Inflammatory macrophage treated with lipopolysaccharide for 1 hour (primary cell): Measurements from ENCODE around the gene HCFC1.

Experiments used
- DNase-seq, 2 donors: peaks; one replicate each; pipeline ENCODE4 v3.0.0-alpha.2; 2020 to 2022

Gene HCFC1

DNA sequence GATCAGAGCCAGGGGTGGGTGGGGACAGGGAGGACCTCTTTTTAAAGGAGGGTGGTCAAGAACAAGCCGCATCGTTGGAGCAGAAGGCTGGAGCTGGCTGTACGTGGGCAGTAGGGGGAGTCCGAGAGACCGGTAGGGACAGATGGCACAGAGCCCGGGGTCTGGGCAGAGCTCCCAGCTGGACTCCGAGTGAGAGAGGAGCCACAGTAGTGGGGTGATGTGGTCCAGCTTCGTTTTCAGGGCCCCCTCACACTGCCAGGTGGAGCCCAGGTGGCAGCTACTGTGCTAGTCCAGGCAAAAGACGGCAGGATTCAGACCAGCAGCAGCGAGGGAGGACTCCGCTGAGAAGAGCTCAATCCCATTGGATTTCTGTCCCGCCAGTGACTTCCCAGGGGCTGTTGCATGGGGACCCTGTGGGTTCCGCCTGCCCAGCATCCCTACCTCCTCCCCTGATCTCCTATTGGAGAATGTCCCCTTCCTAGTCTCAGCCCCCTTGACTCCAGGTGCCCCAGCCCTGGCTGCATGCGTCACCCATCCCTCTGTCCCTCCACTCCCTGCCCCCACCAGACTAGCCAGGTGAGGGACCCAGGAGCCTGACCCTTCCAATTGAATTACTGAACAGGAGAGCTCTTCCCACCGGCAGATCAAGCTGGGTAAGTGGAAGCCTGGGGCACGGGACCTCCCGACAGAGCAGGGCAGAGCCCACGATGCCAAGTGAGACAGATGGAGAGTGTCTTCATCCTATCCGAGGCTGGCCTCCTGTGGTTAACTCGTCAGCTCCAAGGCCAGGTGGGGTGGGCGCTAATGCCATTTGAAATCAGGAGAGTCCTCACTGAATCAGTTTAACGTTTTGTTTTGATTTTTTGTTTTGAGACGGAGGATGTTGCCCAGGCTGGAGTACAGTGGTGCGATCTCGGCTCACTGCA, 48.4 kb downstream of the HCFC1 start:
- no peak for DNase-seq

DNA sequence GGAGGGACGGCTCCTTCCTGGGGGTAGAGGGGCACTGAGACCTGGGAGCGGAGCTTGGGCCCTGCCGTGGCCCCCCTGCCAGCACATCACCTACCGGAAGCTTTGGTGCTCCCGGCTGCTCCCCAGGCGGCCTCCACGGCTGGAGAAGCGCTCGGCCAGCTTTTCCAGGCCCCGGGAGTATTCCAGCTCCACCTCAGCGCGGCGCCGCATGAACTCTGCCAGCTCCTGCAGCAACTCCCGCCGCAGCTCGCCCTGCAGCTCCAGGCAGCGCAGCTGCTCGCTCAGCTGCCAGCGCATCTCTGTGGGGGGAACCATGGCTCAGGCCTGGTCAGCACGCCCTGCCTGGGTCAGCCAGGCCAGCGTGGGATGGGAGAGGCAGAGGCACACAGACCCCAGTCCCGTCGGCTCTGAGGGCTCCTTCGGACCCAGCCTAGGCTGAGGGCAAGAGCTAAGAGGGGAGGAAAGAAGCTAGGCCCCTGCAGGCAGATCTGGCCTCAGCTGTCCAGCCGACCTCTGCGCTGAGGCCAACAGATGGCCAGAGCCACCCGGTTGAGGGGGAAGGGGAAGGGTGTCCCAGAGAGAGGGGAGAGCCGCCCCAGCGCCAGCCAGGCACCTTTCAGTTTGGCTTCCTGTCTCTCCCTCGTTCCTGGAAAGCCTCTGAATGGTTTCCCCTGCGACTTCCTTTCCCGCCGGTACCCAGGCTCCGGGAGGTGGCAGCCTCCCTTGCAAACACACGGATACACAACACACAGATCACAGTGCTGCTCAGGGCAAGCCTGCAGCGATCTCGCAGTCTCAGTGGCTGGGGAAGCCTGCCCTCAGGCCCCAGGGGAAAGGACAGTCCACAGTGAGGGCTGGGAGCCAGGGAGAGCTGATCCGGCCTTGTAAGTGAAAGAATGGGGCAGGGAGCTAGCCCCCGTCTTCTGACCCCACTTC, 49.8 kb downstream of the HCFC1 start:
- DNase-seq, result no peak

DNA sequence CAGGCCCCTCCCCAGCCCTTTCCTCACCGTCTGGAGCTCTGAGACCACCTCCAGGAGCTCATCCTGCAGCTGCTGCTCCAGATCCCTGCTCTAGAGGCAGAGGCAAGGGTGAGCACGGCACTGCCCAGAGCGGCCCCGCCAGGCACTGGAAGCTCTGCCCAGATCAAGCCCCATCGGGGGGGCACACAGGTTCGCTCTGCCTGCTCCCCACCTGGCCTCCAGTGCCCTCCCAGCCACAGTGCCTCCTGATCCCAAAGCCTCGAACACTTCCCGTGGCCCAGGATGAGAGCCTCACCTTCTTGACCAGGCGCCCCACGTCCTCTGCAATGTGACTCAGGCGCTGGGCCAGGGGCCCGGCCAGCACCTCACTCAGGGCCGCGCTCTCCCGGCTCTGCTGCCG, 50.5 kb downstream of the HCFC1 start:
- no peak for DNase-seq

DNA sequence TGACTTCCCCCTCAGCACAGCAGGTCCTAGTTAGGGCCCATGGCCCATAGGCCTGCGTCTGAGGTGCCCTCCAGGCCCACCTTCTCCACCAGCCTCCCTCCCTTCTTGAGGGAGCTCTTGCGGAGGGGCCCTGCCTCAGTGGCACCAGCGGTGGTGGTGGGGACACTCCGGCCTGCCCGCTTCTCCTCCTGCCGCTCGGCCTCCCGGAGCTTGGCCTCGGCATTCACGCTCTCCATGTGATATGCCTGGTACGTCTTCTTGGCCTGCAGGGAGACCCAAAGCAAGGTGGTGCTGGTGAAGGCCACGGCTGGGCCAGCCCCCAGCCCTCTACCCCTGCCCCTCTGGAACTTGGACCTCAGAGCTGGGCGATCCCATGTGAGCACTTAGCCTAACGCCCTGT, 51.1 kb downstream of the HCFC1 start:
- DNase-seq, result no peak

DNA sequence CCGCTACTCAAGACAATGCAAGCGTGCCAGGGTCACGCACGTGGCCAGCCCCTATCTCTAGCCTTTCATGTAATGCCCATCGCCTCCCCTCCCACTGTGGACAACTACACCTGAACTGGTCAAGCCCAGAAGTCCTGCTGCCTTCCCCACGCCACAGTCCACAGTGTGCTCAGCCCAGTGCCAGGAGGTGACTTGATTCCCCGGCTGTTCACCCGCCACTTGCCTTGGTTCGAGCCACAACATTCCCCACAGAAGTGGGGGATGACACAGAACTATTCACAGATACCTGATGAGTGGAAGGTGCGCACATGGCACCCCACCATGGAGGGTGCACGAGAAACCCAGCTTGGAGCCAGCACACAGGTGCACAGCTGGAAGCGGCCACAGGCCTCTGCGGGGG, 52.3 kb downstream of the HCFC1 start:
- DNase-seq, result no peak

DNA sequence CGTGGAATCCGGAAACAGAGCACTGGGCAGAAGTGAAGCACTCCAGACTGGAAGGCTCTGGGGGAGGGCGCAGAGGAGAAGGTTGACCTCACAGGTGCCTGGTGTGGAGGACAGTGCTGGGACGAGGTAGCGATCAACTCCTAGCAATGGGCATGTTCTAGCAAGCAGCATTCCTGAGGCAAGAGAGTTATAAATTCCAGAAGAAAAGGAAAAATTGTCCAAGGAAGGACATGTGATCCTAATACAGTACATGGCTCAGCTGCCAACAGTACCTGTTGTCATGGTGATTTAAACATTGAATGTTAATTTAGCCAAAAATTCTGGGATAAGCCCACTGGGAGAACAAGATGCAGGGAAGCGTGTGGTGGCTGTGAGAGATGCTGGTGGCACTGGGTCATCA, 53.7 kb downstream of the HCFC1 start:
- no peak for DNase-seq

DNA sequence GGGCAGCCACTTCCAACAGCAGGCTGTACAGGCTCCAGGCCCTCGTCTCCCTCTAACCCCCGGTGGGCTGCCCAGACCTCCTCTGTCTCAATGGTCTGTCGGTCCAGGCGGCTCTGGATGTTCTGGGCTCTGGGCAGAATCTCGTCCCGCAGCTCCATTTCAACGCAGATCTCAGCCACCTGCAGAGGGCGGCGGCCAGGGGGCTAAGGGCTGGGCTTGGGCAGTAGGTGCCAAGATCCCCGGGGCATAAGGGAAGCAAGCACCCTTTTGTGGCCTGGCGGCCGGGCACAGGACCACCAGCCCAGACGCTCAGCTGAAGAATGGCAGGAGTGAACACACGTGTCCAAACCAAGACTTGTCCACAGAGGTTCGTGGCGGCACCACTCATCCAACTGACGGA, 57.9 kb downstream of the HCFC1 start:
- DNase-seq, result no peak

DNA sequence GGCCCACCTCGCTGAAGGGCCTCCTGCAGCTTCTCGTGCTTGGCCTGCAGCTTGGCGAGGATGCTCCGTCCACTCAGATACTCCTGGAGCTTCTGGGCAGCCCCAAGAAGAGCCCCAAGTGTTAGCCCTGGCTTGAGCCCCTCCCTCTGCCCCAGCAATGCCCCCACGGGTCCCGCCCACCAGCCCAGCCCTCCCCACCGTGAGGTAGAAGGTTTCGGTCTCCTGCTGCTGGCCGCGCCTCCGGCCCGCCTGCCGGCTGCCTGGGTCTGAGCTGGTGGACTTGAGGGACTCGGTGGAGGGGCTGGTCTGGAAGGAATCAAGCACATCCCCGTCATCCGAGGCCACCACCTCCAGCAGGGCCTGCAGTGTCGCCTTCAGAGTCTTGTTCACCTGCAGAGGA, 58.4 kb downstream of the HCFC1 start:
- no peak for DNase-seq

DNA sequence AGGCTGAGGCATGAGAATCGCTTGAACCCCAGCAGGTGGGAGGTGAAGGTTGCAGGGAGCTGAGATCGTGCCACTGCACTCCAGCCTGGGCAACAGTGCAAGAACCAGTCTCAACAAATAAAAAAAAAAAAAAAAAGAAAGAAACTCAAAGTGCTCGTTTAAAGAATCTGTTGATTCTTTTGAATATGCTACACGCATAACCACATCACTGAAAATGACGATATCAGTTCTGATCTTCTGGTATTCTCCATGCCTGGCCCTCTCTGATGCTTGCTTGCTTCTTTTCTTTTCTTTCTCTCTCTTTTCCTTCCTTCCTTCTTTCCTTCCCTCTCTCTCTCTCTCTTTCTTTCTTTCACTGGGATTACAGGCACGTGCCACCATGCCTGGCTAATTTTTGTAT, 59.8 kb downstream of the HCFC1 start:
- no peak for DNase-seq

DNA sequence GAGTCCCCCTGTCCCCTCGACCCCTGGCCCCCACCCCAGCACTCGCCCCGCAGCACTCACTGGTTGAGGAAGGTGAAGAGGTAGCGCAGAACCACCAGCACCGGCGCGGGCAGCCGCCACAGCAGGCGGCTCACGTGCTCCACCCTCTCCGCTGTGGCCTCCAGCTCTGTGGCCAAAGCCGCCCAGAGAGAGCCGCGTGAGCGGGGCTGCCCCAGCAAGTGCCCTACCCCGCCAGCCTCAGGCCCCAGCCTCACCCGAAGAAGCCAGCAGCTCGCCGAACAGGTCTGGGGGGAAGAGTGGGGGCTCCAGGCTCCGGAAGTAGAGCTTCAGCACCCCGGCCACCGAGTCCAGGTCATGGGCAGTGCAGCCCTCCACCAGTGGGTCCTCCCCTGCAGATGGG, 61.2 kb downstream of the HCFC1 start:
- DNase-seq, result no peak

DNA sequence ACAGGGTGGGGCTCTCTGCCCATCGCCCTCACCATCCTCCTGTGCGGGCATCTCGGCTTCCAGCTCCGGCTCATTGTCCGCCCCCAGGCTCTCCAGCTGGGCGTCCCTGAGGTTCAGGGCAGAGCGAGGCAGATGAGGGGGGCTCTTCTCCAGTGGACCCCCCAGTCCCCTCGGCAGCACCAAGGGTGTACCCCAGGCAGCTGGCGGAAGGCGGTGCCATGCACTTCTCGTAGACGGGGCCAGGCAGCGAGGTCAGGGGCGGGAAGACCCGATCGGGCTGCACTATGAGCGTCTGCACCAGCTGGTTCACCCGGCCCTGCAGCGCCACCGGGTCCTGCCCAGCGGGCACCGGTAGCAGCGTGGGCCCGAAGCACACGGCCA, 61.6 kb downstream of the HCFC1 start:
- no peak for DNase-seq

DNA sequence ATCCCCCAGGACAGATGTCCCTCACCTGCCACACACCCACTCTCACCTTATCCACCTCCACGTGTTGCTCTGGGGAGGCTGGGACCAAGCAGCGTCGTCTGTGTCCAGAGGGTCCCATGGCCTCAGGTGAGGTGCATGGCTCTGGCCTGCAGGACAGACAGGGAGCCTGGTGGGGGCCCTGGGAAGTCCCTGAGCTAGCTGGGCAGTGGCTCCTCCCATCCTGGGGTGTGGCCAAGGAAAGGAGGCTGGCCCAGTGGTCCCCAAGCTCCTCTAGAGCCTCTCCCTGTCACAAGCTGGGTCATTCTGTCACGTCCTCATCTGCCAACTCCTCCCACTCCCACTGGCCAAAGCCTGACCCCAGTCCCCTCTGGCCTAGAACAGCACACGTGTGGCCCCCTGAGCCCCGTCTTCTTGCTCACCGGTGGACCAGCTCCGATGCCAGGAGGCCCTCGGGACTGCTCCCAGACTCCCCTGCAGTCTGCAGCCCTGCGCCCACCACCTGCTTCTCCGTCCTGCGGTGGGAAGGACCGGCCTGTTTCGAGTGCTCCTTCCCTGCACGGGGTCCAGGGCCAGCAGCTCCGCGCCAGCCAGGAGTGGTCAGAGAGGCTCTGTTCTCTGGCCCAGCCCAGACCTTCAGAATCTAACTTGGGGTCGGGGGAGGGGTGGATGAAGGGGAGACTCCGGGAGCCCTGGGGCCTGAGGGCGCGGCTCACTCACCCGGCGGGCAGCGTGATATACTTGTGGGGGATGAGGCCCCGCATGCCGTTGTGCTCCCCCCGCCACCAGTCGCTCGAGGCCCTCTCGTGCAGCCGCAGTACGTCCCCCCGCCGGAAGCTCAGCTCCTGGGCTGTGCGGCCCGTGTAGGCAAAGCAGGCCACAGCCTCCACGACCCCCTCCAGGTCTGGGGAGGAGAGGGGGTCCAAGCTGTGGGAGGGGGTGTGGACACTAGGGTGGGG, 62.3 kb downstream of the HCFC1 start:
- DNase-seq, result no peak

DNA sequence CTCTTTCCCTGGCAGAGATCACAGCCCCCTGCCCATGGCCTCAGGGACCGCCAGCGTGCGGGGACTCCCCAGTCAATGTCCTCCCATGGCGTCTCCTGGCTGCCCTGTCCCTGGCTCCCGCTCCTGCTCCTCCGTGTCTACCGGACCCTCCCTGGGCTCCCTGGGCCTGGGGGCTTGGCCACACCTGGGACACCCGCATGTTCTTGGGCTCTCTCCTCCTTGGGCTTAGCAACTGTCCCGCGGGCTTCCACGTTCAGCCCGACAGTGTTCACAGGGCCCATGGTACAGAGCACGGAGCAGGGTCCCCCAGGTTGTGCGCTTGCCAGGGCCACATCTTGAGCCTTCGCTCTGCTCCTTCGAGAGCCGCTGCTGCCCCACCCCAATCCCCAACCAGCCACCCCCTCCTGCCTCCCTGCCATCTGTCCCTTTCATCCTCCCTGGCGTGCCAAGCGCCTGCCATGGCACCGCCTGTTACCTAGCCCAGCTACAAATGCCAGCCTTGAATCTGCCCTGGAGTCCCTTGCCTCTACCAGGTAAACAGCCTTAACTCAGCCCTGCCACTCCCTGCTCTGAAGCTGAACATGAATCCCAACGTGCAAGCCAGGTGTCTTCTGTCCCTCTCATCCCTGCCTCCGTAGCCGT, 63.3 kb downstream of the HCFC1 start:
- DNase-seq, result no peak

DNA sequence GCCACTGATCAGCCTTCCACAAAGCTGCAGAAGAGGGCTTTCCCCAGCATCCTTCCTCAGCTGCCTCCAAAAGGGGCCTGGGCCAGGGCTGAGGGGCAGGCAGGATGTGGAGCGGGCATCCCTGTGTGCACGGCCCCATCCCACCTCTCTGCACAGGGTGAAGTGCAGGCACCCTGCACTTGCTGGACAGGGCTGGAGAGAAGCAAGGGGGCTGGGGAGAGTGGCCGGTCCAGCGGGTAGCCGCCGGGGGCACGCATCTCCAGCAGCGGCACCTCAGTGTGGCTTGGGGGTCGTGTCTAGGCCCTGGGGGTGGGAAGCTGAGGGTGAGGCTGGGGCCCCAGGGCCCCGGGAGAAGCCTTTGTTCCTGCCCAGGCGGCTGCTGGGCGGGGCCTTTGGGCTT, 64.2 kb downstream of the HCFC1 start:
- DNase-seq, result no peak

DNA sequence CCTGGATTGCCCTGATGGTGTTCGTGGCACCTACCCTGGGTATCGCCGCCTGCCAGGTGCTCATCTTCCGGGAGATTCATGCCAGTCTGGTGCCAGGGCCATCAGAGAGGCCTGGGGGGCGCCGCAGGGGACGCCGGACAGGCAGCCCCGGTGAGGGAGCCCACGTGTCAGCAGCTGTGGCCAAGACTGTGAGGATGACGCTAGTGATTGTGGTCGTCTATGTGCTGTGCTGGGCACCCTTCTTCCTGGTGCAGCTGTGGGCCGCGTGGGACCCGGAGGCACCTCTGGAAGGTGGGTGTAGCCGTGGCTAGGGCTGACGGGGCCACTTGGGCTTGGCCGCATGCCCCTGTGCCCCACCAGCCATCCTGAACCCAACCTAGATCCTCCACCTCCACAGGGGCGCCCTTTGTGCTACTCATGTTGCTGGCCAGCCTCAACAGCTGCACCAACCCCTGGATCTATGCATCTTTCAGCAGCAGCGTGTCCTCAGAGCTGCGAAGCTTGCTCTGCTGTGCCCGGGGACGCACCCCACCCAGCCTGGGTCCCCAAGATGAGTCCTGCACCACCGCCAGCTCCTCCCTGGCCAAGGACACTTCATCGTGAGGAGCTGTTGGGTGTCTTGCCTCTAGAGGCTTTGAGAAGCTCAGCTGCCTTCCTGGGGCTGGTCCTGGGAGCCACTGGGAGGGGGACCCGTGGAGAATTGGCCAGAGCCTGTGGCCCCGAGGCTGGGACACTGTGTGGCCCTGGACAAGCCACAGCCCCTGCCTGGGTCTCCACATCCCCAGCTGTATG, 65.3 kb downstream of the HCFC1 start:
- no peak for DNase-seq

DNA sequence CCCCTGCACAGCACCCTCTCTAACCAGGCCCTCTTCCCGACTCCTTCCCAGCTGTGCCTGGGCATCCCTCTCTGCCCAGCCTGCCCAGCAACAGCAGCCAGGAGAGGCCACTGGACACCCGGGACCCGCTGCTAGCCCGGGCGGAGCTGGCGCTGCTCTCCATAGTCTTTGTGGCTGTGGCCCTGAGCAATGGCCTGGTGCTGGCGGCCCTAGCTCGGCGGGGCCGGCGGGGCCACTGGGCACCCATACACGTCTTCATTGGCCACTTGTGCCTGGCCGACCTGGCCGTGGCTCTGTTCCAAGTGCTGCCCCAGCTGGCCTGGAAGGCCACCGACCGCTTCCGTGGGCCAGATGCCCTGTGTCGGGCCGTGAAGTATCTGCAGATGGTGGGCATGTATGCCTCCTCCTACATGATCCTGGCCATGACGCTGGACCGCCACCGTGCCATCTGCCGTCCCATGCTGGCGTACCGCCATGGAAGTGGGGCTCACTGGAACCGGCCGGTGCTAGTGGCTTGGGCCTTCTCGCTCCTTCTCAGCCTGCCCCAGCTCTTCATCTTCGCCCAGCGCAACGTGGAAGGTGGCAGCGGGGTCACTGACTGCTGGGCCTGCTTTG, 66.0 kb downstream of the HCFC1 start:
- DNase-seq, result no peak

DNA sequence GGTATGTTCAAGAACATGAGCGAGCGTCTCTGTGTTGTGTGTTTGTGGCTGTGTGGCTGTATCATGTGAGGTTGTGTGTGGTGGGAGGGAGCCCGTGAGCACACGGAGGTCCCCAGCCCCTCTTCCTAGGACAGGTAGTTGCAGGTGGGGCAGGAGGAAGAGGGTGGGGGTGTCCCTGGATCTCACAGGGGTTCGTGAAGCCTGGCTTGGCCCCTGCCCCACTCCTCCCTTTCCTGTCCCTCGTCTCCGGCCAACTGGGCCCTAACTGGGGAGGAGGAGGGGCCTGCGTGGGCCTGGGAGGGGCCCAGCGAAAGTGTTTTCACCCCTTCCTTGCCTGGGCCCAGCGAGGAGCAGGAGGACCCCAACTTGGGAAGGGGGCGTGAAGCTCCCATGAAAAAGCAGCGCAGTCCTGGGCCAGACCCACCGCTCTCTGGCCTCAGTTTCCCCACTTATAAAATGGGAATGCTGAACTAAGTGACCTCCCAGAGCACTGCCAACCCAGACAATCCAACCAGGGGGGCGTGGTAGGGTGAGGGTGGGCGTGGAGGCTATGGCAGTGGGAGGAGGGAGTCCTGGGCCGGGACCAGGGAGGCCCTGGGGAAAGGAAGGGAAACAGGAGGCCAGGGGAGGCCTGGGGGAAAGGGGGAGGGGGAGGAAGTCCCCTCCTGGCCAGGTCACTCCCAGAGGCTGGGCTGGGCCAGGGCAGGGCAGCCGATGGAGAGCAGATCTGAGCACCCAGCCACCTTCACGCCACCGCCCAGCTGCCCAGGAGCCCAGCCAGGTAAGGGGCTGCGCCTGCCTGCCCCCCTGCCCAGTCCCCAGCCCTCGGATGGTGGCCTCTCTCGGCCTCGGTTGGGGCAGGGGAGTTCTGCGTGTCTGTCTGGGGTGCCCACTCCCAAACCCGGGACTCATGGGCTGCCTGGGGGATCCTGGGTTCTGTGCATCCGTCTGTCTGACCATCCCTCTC, 67.3 kb downstream of the HCFC1 start, which contains the start of gene AVPR2:
Gene AVPR2 (plus strand): TSS at position 683 of the 967 bp plus-strand sequence. CDS start 473 bp downstream, outside the sequence.
- DNase-seq, result no peak

DNA sequence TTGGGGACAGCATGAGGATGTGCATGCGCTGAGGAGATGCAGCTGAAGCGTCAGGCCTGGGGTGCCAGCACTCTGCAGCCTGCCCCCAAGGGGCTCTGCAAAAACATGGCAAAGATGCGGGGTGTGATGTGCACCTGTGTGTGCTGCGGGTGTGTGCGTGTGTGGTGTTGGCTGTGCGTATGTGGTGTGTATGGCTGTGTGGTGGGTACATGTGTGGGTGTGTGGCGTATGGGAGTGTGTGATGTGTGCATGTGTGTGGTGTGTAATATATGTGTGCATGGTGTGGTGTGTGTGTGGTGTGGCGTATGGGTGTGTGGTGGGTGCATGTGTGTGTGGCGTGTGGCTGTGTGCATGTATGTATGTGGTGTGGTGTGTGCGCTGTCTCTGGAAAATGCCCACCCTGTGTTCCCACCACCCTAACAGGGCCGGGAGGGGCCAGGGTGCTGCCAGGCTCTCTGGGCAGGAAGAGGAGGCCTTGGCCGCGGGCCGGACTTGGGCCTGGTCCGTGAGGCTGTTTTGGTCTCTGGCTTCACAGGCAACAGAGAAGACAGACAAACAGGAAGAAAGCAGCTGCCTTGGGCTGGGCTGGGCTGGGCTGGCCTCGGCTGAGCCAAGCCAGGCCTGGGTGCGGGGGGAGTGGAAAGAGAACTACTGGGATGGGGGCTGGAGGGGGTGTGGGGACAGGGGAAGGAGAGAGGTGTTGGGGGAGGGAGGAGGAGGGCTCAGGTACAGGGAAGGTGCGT, 68.2 kb downstream of the HCFC1 start:
- peak in 1 of 2 donors; percentile 18 for DNase-seq

DNA sequence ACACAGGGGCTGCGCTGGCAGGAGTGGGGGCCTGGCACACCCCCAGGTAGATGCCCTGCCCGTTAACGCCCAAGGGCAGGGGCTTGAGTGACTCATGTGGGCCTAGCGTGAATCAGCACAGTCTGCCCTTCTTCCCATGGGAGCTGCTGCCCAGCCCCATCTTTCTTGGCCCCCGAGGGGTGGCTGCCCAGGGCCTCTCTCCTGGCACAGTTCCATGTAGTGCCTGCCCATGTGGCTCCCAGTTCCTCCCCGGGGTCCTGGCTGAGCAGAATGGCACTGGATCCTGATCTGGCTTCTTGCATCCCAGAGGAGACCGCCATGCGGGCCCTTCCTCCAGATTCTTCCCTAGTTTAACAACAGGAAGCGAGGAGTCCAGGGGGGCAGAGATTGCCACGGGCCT, 69.2 kb downstream of the HCFC1 start:
- DNase-seq, result no peak
